Smooth muscle cell (in vitro differentiated cells): Measurements from ENCODE around the gene PCDH1. TPM values are rescaled to one million over a fixed set of nuclear protein-coding genes. Genes with fewer than 3 reads are reported as not detected.

Experiments used
- DNase-seq: peaks from one replicate; lab custom pipeline; 2025; ENCODE audit not compliant: unreplicated experiment; lab: John Stamatoyannopoulos, UW
- H2AFZ ChIP-seq: fragments of 200-600 bp; sonication (generic); 2 replicates; pipeline ENCODE4 v1.6.0; 2016; ENCODE audit warnings: antibody characterized with exemption, low read depth, mild to moderate bottlenecking
- H3F3A ChIP-seq: fragments of 200-600 bp; sonication (generic); 2 replicates; pipeline ENCODE4 v1.6.0; 2017; ENCODE audit warnings: antibody characterized with exemption, low read depth
- H3K27ac ChIP-seq: fragments of 200-600 bp; sonication (generic); 2 replicates; pipeline ENCODE4 v1.5.1; 2016; ENCODE audit warnings: low read depth, mild to moderate bottlenecking
- H3K27me3 ChIP-seq: fragments of 200-600 bp; sonication (generic); 2 replicates; pipeline ENCODE4 v1.6.1; 2016; ENCODE audit warnings: low read depth, mild to moderate bottlenecking
- H3K36me3 ChIP-seq: fragments of 200-600 bp; sonication (generic); 2 replicates; pipeline ENCODE4 v1.5.1; 2016; ENCODE audit warnings: low read depth
- H3K4me1 ChIP-seq: fragments of 200-600 bp; sonication (generic); 2 replicates; pipeline ENCODE4 v1.5.1; 2016; ENCODE audit warnings: low read depth
- H3K4me2 ChIP-seq: fragments of 200-600 bp; sonication (generic); 2 replicates; pipeline ENCODE4 v1.6.0; 2016; ENCODE audit warnings: mild to moderate bottlenecking
- H3K4me3 ChIP-seq: fragments of 200-600 bp; sonication (generic); 2 replicates; pipeline ENCODE4 v1.5.1; 2016; ENCODE audit warnings: mild to moderate bottlenecking
- H3K79me2 ChIP-seq: fragments of 200-600 bp; sonication (generic); 2 replicates; pipeline ENCODE4 v1.6.0; 2016; ENCODE audit warnings: low read depth, mild to moderate bottlenecking
- H3K9ac ChIP-seq: fragments of 200-600 bp; sonication (generic); 2 replicates; pipeline ENCODE4 v1.6.0; 2016; ENCODE audit warnings: low read depth
- H3K9me3 ChIP-seq: fragments of 200-600 bp; sonication (generic); replicated peaks from 2 replicates; pipeline ENCODE4 v1.5.1; 2016; ENCODE audit warnings: low read depth
- H4K20me1 ChIP-seq: fragments of 200-600 bp; sonication (generic); 2 replicates; pipeline ENCODE4 v1.6.0; 2016; ENCODE audit warnings: low read depth
- WGBS: methylation state at CpG from one replicate; pipeline ENCODE4 v1.1.7; 2016; ENCODE audit warnings: low lambda C conversion rate; 5-methylcytosine and 5-hydroxymethylcytosine counted together
- polyA plus RNA-seq: library from polyadenylated mRNA; unstranded; fragments of >200 nt; fragmentation: Nextera tagmentation; extraction: Ambion mirVana; gene quantifications from 2 replicates; pipeline ENCODE4 v1.2.1, GENCODE V29; 2016
- total RNA-seq: library from RNA; depleted of rRNA; stranded (reverse); fragments of >200 nt; gene quantifications from 2 replicates; pipeline ENCODE4 v1.2.3, GENCODE V29; 2014
- TF ChIP-seq, protein P1 (sequence below): fragments of 200-600 bp; sonication (generic); IDR thresholded peaks from 2 replicates; pipeline ENCODE4 v1.5.1; 2017; ENCODE audit warnings: borderline replicate concordance, mild to moderate bottlenecking, antibody characterized with exemption; ENCODE audit not compliant: insufficient read depth, poor library complexity, severe bottlenecking

The PCDH1 gene
- total and polyA plus RNA-seq, 2 experiments from 2014 or later, result 2.5 to 14.7 TPM

DNA sequence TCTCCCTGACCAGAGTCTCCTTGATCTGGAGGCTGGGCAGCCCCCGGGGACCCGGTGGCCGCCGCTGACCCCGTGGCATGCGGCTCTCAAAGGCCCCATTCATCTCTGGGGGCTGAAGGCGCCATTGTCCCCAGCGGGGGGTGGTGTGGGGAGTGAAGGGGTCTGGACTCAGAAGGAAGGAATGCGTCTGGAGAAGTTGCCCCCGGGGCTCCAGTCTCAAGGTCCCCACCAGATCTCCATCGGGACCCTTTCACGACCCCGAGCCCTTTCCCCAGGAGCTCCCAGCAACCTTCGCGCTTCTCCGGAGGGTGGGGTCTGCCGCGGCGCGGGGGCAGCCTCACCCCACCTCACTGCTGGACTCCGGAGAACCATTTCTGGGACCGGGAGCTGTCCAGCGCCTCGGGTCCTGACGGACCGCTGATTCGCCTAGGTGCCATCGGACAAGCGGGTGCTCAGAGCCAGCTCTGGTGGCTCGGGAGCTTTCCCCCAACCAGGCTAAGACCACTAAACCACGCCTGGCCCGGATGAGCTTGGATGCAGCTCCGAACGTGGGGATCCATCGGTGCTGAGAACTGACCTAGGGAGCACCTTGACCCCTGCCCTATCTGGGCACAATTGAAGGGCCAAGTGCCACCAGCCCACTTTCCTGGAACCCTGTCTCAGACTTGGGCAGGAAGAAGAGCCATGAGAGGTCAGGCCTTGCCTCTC, 5.1 kb upstream of the PCDH1 start:
- H3K27me3 ChIP-seq, result peaks cover 43% of the 10 kb centered on the region
- WGBS, result 3% methylated on average over 32 of the region's 35 CpGs

GRCh38 chr5:141882594-141883183, 4.5 kb upstream of the PCDH1 start:
- 12% methylated on average over 13 of the region's 13 CpGs for WGBS
- Histone ChIP-seq H3K4me1 (peaks cover 41% of the 10 kb centered on the region), H3K27me3 (peaks cover 46% of the 10 kb centered on the region), H3K27ac (no peak overlapping the region), H3F3A (no peaks in the 10 kb centered on the region), H3K9me3 (no peaks in the 10 kb centered on the region), H2AFZ (no peak overlapping the region), H4K20me1 (no peaks in the 10 kb centered on the region), H3K9ac (no peak overlapping the region), H3K79me2 (no peaks in the 10 kb centered on the region), H3K4me3 (no peak overlapping the region), H3K36me3 (no peaks in the 10 kb centered on the region), H3K4me2 (no peak overlapping the region)
- DNase-seq, result no peak
- TF ChIP-seq, protein P1, sequence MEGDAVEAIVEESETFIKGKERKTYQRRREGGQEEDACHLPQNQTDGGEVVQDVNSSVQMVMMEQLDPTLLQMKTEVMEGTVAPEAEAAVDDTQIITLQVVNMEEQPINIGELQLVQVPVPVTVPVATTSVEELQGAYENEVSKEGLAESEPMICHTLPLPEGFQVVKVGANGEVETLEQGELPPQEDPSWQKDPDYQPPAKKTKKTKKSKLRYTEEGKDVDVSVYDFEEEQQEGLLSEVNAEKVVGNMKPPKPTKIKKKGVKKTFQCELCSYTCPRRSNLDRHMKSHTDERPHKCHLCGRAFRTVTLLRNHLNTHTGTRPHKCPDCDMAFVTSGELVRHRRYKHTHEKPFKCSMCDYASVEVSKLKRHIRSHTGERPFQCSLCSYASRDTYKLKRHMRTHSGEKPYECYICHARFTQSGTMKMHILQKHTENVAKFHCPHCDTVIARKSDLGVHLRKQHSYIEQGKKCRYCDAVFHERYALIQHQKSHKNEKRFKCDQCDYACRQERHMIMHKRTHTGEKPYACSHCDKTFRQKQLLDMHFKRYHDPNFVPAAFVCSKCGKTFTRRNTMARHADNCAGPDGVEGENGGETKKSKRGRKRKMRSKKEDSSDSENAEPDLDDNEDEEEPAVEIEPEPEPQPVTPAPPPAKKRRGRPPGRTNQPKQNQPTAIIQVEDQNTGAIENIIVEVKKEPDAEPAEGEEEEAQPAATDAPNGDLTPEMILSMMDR, result no peak

More for the DNA sequence above, 5.1 kb upstream of the PCDH1 start:
- no peaks in the 10 kb centered on the region for H3K36me3 ChIP-seq
- no peaks in the 10 kb centered on the region for H3F3A ChIP-seq
- H3K27ac ChIP-seq, result no peak overlapping the region
- no peak overlapping the region for H3K9ac ChIP-seq
- no peaks in the 10 kb centered on the region for H3K79me2 ChIP-seq
- no peaks in the 10 kb centered on the region for H4K20me1 ChIP-seq
- H3K4me3 ChIP-seq, result no peak overlapping the region
- no peak for DNase-seq
- H2AFZ ChIP-seq, result no peak overlapping the region
- TF ChIP-seq, protein P1, result no peak
- H3K9me3 ChIP-seq, result no peaks in the 10 kb centered on the region
- peak overlapping the region; percentile 69 for H3K4me2 ChIP-seq
- peaks cover 39% of the 10 kb centered on the region for H3K4me1 ChIP-seq

- DNase-seq, result no peak
- Histone ChIP-seq H3K79me2 (no peaks in the 10 kb centered on the region), H2AFZ (no peak overlapping the region), H3K36me3 (no peaks in the 10 kb centered on the region), H3K4me3 (no peak overlapping the region), H3K27ac (no peak overlapping the region), H3K4me2 (no peak overlapping the region), H3K9me3 (no peaks in the 10 kb centered on the region), H3K27me3 (peaks cover 54% of the 10 kb centered on the region), H3K4me1 (peaks cover 42% of the 10 kb centered on the region), H3K9ac (no peak overlapping the region), H3F3A (no peaks in the 10 kb centered on the region), H4K20me1 (no peaks in the 10 kb centered on the region)
- WGBS, result 19% methylated on average over 4 of the region's 4 CpGs
- TF ChIP-seq, protein P1, result no peak
Observed at GRCh38 chr5:141881886-141882285, 3.7 kb upstream of the PCDH1 start.
